OCI-LY1 (cell line): ENCODE measurements around the gene CRTC3.

Experiments
- H2AFZ ChIP-seq: fragments of 200-600 bp; sonication (generic), shearing (Covaris generic); 2 replicates; pipeline ENCODE4 v1.6.0; 2014; ENCODE audit warnings: antibody characterized with exemption, mild to moderate bottlenecking, low read length
- H3F3A ChIP-seq: fragments of 200-600 bp; sonication (generic), shearing (Covaris generic); 2 replicates; pipeline ENCODE4 v1.6.0; 2014; ENCODE audit warnings: mild to moderate bottlenecking, antibody characterized with exemption, low read length, moderate library complexity; ENCODE audit not compliant: insufficient read depth
- H3K27ac ChIP-seq: fragments of 200-600 bp; sonication (generic); 2 replicates; pipeline ENCODE4 v1.5.1; 2014; ENCODE audit warnings: low read length, mixed run types, mild to moderate bottlenecking, low read depth; ENCODE audit not compliant: poor library complexity, severe bottlenecking
- H3K27me3 ChIP-seq: fragments of 200-600 bp; sonication (generic); 2 replicates; pipeline ENCODE4 v1.6.0; 2014; ENCODE audit warnings: antibody characterized with exemption, mild to moderate bottlenecking, low read length, moderate library complexity; ENCODE audit not compliant: insufficient read depth
- H3K36me3 ChIP-seq: fragments of 200-600 bp; sonication (generic); 2 replicates; pipeline ENCODE4 v1.6.1; 2014; ENCODE audit warnings: mild to moderate bottlenecking, antibody characterized with exemption, low read length, moderate library complexity, mixed read lengths; ENCODE audit not compliant: insufficient read depth
- H3K4me1 ChIP-seq: fragments of 200-600 bp; sonication (generic); 2 replicates; pipeline ENCODE4 v1.5.1; 2014; ENCODE audit warnings: mild to moderate bottlenecking, low read length, moderate library complexity; ENCODE audit not compliant: insufficient read depth, severe bottlenecking
- H3K4me2 ChIP-seq: fragments of 200-600 bp; sonication (generic), shearing (Covaris generic); 2 replicates; pipeline ENCODE4 v1.6.1; 2014; ENCODE audit warnings: low read length
- H3K4me3 ChIP-seq: fragments of 200-600 bp; sonication (generic); 2 replicates; pipeline ENCODE4 v1.5.1; 2014; ENCODE audit warnings: low read length, low read depth, mild to moderate bottlenecking, mixed read lengths; ENCODE audit not compliant: poor library complexity, severe bottlenecking
- H3K79me2 ChIP-seq: fragments of 200-600 bp; shearing (Covaris generic); 2 replicates; pipeline ENCODE4 v1.6.1; 2016; ENCODE audit warnings: mixed run types, low read length, mixed read lengths; ENCODE audit not compliant: insufficient read depth
- H3K9ac ChIP-seq: fragments of 200-600 bp; sonication (generic), shearing (Covaris generic); 2 replicates; pipeline ENCODE4 v1.6.1; 2014; ENCODE audit warnings: mild to moderate bottlenecking, low read length, mixed read lengths
- H3K9me2 ChIP-seq: fragments of 200-600 bp; sonication (generic), shearing (Covaris generic); 2 replicates; pipeline ENCODE4 v1.6.1; 2014; ENCODE audit warnings: low read depth, mild to moderate bottlenecking, low read length, mixed read lengths
- H3K9me3 ChIP-seq: fragments of 200-600 bp; shearing (Covaris generic); 2 replicates; pipeline ENCODE4 v1.6.1; 2014; ENCODE audit warnings: low read length, mixed read lengths
- H4K20me1 ChIP-seq: fragments of 200-600 bp; sonication (generic), shearing (Covaris generic); 2 replicates; pipeline ENCODE4 v1.6.0; 2016; ENCODE audit warnings: mild to moderate bottlenecking, low read length; ENCODE audit not compliant: insufficient read depth
- EZH2 ChIP-seq: fragments of 200-600 bp; sonication (generic), shearing (Covaris generic); IDR thresholded peaks from 2 replicates; pipeline ENCODE4 v1.8.0; 2017; ENCODE audit warnings: borderline replicate concordance, mixed run types, mild to moderate bottlenecking, antibody characterized with exemption, low read length, moderate library complexity, mixed read lengths
- TF ChIP-seq, protein P1 (sequence below): fragments of 200-600 bp; sonication (generic), shearing (Covaris generic); IDR thresholded peaks from 2 replicates; pipeline ENCODE4 v1.5.1; 2017; ENCODE audit warnings: mild to moderate bottlenecking, antibody characterized with exemption, low read length, moderate library complexity, mixed read lengths

CRTC3 gene

DNA sequence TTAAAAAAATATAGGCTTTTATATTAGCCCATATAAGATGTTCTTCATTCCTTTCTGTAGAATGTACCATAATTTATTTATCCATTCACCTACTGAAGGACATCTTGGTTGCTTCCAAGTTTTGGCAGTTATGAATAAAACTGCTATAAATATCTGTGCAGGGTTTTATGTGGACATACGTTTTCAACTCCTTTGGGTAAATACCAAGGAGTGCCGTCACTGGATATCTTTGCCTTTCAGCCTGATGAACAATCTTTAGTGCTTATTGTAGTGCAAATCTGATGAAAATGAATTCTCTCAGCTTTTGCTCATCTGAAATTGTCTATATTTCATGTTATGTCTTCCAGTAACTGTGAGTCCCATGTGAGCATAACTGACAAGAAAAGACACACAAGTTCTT lies 160.9 kb downstream of the CRTC3 start:
- no peak overlapping the region for H3K4me2 ChIP-seq

DNA sequence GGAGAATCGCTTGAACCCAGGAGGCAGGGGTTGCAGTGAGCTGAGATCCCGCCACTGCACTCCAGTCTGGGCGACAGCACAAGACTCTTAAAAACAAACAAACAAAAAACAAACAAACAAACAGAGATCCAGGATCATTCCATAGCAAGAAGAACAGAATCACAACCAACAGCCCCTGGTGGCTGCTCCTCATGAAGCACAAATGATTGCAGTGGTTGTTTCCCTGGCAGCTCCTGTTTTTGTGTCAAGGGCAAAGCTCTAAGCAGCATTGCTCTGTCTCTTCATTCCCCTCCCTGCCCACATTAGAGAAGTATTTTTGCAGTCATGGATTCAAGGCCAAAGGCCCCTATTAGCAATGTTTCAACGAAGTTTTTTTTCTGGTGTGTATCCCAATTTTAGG lies 161.6 kb downstream of the CRTC3 start:
- Histone ChIP-seq H3K9me3 (peaks cover 6% of the 10 kb centered on the region; the same call in 1 of the 2 replicates), H2AFZ (no peak overlapping the region), H3K27me3 (no peaks in the 10 kb centered on the region), H3K9ac (no peak overlapping the region), H3K4me1 (peaks cover 16% of the 10 kb centered on the region), H3K4me2 (no peak overlapping the region), H3K4me3 (no peak overlapping the region), H4K20me1 (no peaks in the 10 kb centered on the region), H3K36me3 (peaks cover 2% of the 10 kb centered on the region; the same call in 1 of the 2 replicates), H3F3A (no peaks in the 10 kb centered on the region), H3K9me2 (no peaks in the 10 kb centered on the region), H3K27ac (no peak overlapping the region), H3K79me2 (no peaks in the 10 kb centered on the region)
- TF ChIP-seq EZH2: no peak
- TF ChIP-seq, protein P1, sequence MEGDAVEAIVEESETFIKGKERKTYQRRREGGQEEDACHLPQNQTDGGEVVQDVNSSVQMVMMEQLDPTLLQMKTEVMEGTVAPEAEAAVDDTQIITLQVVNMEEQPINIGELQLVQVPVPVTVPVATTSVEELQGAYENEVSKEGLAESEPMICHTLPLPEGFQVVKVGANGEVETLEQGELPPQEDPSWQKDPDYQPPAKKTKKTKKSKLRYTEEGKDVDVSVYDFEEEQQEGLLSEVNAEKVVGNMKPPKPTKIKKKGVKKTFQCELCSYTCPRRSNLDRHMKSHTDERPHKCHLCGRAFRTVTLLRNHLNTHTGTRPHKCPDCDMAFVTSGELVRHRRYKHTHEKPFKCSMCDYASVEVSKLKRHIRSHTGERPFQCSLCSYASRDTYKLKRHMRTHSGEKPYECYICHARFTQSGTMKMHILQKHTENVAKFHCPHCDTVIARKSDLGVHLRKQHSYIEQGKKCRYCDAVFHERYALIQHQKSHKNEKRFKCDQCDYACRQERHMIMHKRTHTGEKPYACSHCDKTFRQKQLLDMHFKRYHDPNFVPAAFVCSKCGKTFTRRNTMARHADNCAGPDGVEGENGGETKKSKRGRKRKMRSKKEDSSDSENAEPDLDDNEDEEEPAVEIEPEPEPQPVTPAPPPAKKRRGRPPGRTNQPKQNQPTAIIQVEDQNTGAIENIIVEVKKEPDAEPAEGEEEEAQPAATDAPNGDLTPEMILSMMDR: no peak

More for the DNA sequence above, 160.9 kb downstream of the CRTC3 start:
- H2AFZ ChIP-seq: no peak overlapping the region
- H3K4me3 ChIP-seq: no peak overlapping the region
- no peaks in the 10 kb centered on the region for H3K79me2 ChIP-seq
- TF ChIP-seq, protein P1: no peak
- TF ChIP-seq EZH2: no peak
- H3F3A ChIP-seq: no peaks in the 10 kb centered on the region
- peaks cover 24% of the 10 kb centered on the region for H3K4me1 ChIP-seq
- no peaks in the 10 kb centered on the region for H3K9me2 ChIP-seq
- no peaks in the 10 kb centered on the region for H3K27me3 ChIP-seq
- H3K9ac ChIP-seq: no peak overlapping the region
- peaks cover 2% of the 10 kb centered on the region; the same call in 1 of the 2 replicates for H3K36me3 ChIP-seq
- no peak overlapping the region for H3K27ac ChIP-seq
- H4K20me1 ChIP-seq: no peaks in the 10 kb centered on the region
- peaks cover 6% of the 10 kb centered on the region; the same call in 1 of the 2 replicates for H3K9me3 ChIP-seq

DNA sequence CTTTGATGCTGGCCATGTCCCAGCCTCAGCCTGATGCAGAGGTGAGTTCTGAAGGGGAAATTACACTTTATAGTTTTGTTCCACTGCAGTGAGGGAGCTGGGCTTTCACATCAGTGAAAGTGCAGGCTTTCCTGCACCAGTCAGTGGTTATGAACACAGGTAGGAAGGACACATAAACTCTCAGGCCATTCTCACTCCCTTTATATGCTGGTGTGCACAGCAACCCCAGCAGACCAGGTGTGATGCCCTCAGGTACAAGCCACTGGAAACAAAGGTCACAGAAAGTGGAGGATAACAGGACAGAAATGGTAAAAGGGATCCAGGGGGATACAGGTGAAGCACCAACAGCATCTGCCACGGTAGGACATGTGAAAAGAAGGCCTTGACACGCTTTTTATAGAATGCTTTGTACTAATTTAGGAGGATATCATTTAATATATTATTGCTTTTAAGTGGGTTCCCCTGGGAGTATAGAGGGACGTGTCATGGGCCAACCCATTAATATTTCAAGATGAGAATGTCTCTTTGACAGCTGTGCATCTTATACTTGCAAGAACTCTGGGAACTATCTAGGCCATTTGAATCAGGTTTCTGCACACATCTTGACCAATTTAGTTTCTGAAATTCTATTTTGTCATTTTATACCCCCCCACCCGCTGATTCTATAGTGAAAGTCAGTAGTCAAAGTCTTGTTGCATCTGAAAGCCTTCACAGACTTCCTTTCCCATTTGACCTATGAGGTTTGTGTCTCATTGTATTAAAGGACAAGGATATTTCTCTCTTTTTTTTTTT lies 162.5 kb downstream of the CRTC3 start:
- H3K4me1 ChIP-seq: peaks cover 8% of the 10 kb centered on the region

More for the DNA sequence above, 162.5 kb downstream of the CRTC3 start:
- H3K9me2 ChIP-seq: no peaks in the 10 kb centered on the region
- H2AFZ ChIP-seq: no peak overlapping the region
- no peaks in the 10 kb centered on the region for H3F3A ChIP-seq
- H3K79me2 ChIP-seq: no peaks in the 10 kb centered on the region
- no peaks in the 10 kb centered on the region for H4K20me1 ChIP-seq
- peaks cover 2% of the 10 kb centered on the region; the same call in 1 of the 2 replicates for H3K36me3 ChIP-seq
- TF ChIP-seq EZH2: no peak
- TF ChIP-seq, protein P1: no peak
- H3K4me3 ChIP-seq: no peak overlapping the region
- peaks cover 6% of the 10 kb centered on the region; the same call in 1 of the 2 replicates for H3K9me3 ChIP-seq
- H3K9ac ChIP-seq: no peak overlapping the region
- no peak overlapping the region for H3K4me2 ChIP-seq
- H3K27me3 ChIP-seq: no peaks in the 10 kb centered on the region
- H3K27ac ChIP-seq: no peak overlapping the region
